Vagina (tissue), 2 donors: ENCODE data around the gene WAPL.

Experiments used
- POLR2A ChIP-seq, 2 donors: fragments of 450-650 bp; IDR thresholded peaks; one replicate each; pipeline ENCODE4 v1.6.1; 2017; ENCODE audit warnings: antibody characterized with exemption in 2 of 2, mild to moderate bottlenecking in 2 of 2, moderate library complexity in 2 of 2
- POLR2AphosphoS5 ChIP-seq, 2 donors: sonication (generic); formaldehyde crosslinking; IDR thresholded peaks; one replicate each; pipeline ENCODE4 v1.9.0; 2017; ENCODE audit warnings: antibody characterized with exemption in 2 of 2, mild to moderate bottlenecking in 2 of 2, low read depth in 1 of 2; ENCODE audit not compliant: insufficient read depth in 1 of 2
- TF ChIP-seq, protein P1 (sequence below), 3 experiments: fragments of 450-650 bp in 2 of 3; fragments of 200-600 bp in 1 of 3; sonication (generic) in 1 of 3; IDR thresholded peaks; one replicate each; pipeline ENCODE4 v1.5.1; 2017 to 2019; ENCODE audit warnings: antibody characterized with exemption in 3 of 3, mild to moderate bottlenecking in 2 of 3, moderate library complexity in 2 of 3

DNA sequence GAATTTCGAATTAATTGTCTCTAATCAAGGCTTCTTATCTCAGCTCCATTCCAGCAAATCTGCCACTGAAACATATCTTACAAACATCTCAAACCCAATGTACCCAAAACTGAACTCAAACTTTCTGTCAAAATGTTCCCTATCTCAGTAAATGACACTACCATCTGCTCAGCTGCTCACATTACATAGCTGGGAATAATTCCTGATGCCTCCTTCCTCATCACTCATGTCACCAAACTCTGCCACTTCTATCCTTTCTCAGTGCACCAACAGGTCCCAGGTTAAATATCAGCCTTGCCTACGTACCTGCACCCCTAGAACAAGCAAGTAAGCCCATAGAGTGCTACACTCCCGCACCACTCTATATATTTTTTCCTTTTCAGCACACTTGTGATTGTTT, 12.4 kb downstream of the WAPL start:
- TF ChIP-seq, protein P1, sequence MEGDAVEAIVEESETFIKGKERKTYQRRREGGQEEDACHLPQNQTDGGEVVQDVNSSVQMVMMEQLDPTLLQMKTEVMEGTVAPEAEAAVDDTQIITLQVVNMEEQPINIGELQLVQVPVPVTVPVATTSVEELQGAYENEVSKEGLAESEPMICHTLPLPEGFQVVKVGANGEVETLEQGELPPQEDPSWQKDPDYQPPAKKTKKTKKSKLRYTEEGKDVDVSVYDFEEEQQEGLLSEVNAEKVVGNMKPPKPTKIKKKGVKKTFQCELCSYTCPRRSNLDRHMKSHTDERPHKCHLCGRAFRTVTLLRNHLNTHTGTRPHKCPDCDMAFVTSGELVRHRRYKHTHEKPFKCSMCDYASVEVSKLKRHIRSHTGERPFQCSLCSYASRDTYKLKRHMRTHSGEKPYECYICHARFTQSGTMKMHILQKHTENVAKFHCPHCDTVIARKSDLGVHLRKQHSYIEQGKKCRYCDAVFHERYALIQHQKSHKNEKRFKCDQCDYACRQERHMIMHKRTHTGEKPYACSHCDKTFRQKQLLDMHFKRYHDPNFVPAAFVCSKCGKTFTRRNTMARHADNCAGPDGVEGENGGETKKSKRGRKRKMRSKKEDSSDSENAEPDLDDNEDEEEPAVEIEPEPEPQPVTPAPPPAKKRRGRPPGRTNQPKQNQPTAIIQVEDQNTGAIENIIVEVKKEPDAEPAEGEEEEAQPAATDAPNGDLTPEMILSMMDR (IDR thresholded peaks at IDR 0.05), result no peak
- no peak for TF ChIP-seq POLR2AphosphoS5 (IDR thresholded peaks at IDR 0.05; ENCODE audit: insufficient read depth in 1 of 2, low read depth in 1 of 2)
- TF ChIP-seq POLR2A (IDR thresholded peaks at IDR 0.05), result no peak
